HG02840 (cell line): ENCODE results near the gene ACVR2B.
"Not testable (repeated sequence)": the region's sequence is repeated elsewhere in the genome, so short reads cannot be mapped to it uniquely, and the experiment has no call there.

Experiments used
- ATAC-seq: cut with Tn5 transposase; IDR thresholded peaks from one replicate; pipeline ENCODE4 v1.9.1; 2021; ENCODE audit warnings: mild to moderate bottlenecking, moderate library complexity, moderate number of reproducible peaks; ENCODE audit not compliant: unreplicated experiment, low FRiP score

Gene ACVR2B

GRCh38 chr3:38453075-38453912, at the start of gene ACVR2B:
Gene ACVR2B, plus strand, starts transcription at chr3:38453890. Its CDS starts 433 bp downstream, at chr3:38454323.
- no peak for ATAC-seq

- ATAC-seq = no peak
These were observed 49.4 kb upstream of the ACVR2B start for GRCh38 chr3:38404286-38404685.

GRCh38 chr3:38411591-38411990, 42.1 kb upstream of the ACVR2B start:
- ATAC-seq = no peak

- not testable (repeated sequence) for ATAC-seq
These were observed 32.9 kb upstream of the ACVR2B start for GRCh38 chr3:38420758-38421157.

GRCh38 chr3:38421679-38422336, 31.9 kb upstream of the ACVR2B start:
- ATAC-seq = no peak

GRCh38 chr3:38426798-38427426, 26.8 kb upstream of the ACVR2B start:
- ATAC-seq = not testable (repeated sequence)

- not testable (repeated sequence) for ATAC-seq
These were observed 20.6 kb upstream of the ACVR2B start for GRCh38 chr3:38432871-38433658.

GRCh38 chr3:38433661-38434060, 20.0 kb upstream of the ACVR2B start:
- ATAC-seq = not testable (repeated sequence)

GRCh38 chr3:38438436-38439069, 15.1 kb upstream of the ACVR2B start:
- not testable (repeated sequence) for ATAC-seq

GRCh38 chr3:38443205-38443604, 10.5 kb upstream of the ACVR2B start:
- not testable (repeated sequence) for ATAC-seq

- ATAC-seq = no peak
These were observed 7.5 kb upstream of the ACVR2B start for GRCh38 chr3:38446085-38446686.

- ATAC-seq = no peak
These were observed 6.9 kb upstream of the ACVR2B start for GRCh38 chr3:38446812-38447211.

- no peak for ATAC-seq
These were observed 2.8 kb upstream of the ACVR2B start for GRCh38 chr3:38450853-38451252.

GRCh38 chr3:38453913-38454177, 155 bp downstream of the ACVR2B start:
- no peak for ATAC-seq

- ATAC-seq = no peak
These were observed 641 bp downstream of the ACVR2B start for GRCh38 chr3:38454178-38454883.

GRCh38 chr3:38454884-38455638, 1.4 kb downstream of the ACVR2B start:
- ATAC-seq = no peak

- ATAC-seq = no peak
These were observed 2.1 kb downstream of the ACVR2B start for GRCh38 chr3:38455639-38456430.
